IMR-90 (cell line): ENCODE measurements around the gene SPPL2B. TPM values are rescaled to one million over a fixed set of nuclear protein-coding genes. Genes with fewer than 3 reads are reported as not detected.

Experiments
- ATAC-seq: fragments of 200-7000 bp; cut with Tn5 transposase; 2 replicates; pipeline ENCODE4 v1.9.1; 2020; ENCODE audit warnings: low read depth, mild to moderate bottlenecking, moderate library complexity
- BruUV-seq: library from RNA; stranded (reverse); fragments of 400-500 nt; replicated peaks from 2 replicates; lab custom pipeline; 2021; lab: Mats Ljungman, UMichigan
- CTCF ChIA-PET: fragments of 300-600 bp; formaldehyde crosslinking; extraction: SDS; loops from one replicate; lab custom pipeline; 2021; ENCODE audit warnings: antibody characterized with exemption; lab: Yijun Ruan, JAX
- POLR2A ChIA-PET: fragments of 300-600 bp; sonication (Branson Sonifier 250); formaldehyde crosslinking; loops from one replicate; lab custom pipeline; 2022; ENCODE audit warnings: antibody characterized with exemption; ENCODE audit not compliant: unreplicated experiment; lab: Charles Lee
- DNase-seq: peaks from one replicate; pipeline ENCODE4 v3.0.0; 2013
- H2AFZ ChIP-seq: replicated peaks from 2 replicates; pipeline ENCODE3; 2013; ENCODE audit warnings: low read length, mild to moderate bottlenecking; ENCODE audit not compliant: poor library complexity
- H2AK5ac ChIP-seq: 2 replicates; pipeline ENCODE4 v1.6.1; 2013; ENCODE audit warnings: low read depth, low read length, inconsistent platforms
- H2AK9ac ChIP-seq: replicated peaks from 2 replicates; pipeline ENCODE3; 2013; ENCODE audit warnings: mild to moderate bottlenecking, low read depth, low read length, moderate library complexity; ENCODE audit not compliant: poor library complexity
- H2BK120ac ChIP-seq: 2 replicates; pipeline ENCODE4 v1.6.1; 2013; ENCODE audit warnings: low read depth, low read length, inconsistent platforms
- H2BK15ac ChIP-seq: 3 replicates; pipeline ENCODE4 v1.6.1; 2013; ENCODE audit warnings: low read depth, low read length, inconsistent platforms
- H2BK20ac ChIP-seq: 2 replicates; pipeline ENCODE4 v1.6.1; 2013; ENCODE audit warnings: low read depth, mild to moderate bottlenecking, inconsistent platforms, low read length, moderate library complexity
- H2BK5ac ChIP-seq: 2 replicates; pipeline ENCODE4 v1.6.1; 2013; ENCODE audit warnings: mild to moderate bottlenecking, low read depth, low read length, inconsistent platforms; ENCODE audit not compliant: poor library complexity, severe bottlenecking
- H3K14ac ChIP-seq: replicated peaks from 2 replicates; pipeline ENCODE4 v1.6.1; 2013; ENCODE audit warnings: low read depth, low read length, inconsistent platforms
- H3K18ac ChIP-seq: 2 replicates; pipeline ENCODE4 v1.6.1; 2013; ENCODE audit warnings: low read depth, low read length, control low read depth
- H3K23ac ChIP-seq: 2 replicates; pipeline ENCODE4 v1.6.1; 2013; ENCODE audit warnings: low read depth, low read length, inconsistent platforms
- H3K27ac ChIP-seq: 2 replicates; pipeline ENCODE4 v1.5.1; 2013; ENCODE audit warnings: mild to moderate bottlenecking, control low read depth, low read length; ENCODE audit not compliant: insufficient read depth
- H3K27me3 ChIP-seq: 2 replicates; pipeline ENCODE4 v1.6.1; 2013; ENCODE audit warnings: low read length; ENCODE audit not compliant: control insufficient read depth, insufficient read depth
- H3K36me3 ChIP-seq: 2 replicates; pipeline ENCODE4 v1.6.1; 2013; ENCODE audit warnings: low read length, mixed read lengths; ENCODE audit not compliant: control insufficient read depth, insufficient read depth
- H3K4ac ChIP-seq: 2 replicates; pipeline ENCODE4 v1.6.1; 2013; ENCODE audit warnings: low read depth, low read length, inconsistent platforms
- H3K4me1 ChIP-seq: 2 replicates; pipeline ENCODE4 v1.6.1; 2013; ENCODE audit warnings: low read length, mixed read lengths; ENCODE audit not compliant: control insufficient read depth, insufficient read depth
- H3K4me2 ChIP-seq: 2 replicates; pipeline ENCODE4 v1.6.1; 2013; ENCODE audit warnings: low read depth, mild to moderate bottlenecking, control low read depth, low read length, moderate library complexity
- H3K4me3 ChIP-seq: 2 replicates; pipeline ENCODE4 v1.5.1; 2013; ENCODE audit warnings: low read depth, mild to moderate bottlenecking, control low read depth, low read length, moderate library complexity; ENCODE audit not compliant: insufficient read depth
- H3K56ac ChIP-seq: 2 replicates; pipeline ENCODE4 v1.6.1; 2013; ENCODE audit warnings: low read length, inconsistent platforms; ENCODE audit not compliant: insufficient read depth; ENCODE audit errors: extremely low read depth
- H3K79me1 ChIP-seq, 2 experiments: 2 replicates each; pipeline ENCODE4 v1.6.1; 2013; ENCODE audit warnings: low read length in 2 of 2, inconsistent platforms in 1 of 2, low read depth in 1 of 2
- H3K9ac ChIP-seq: 2 replicates; pipeline ENCODE4 v1.6.1; 2013; ENCODE audit warnings: low read depth, low read length, control low read depth
- H3K9me1 ChIP-seq: 2 replicates; pipeline ENCODE4 v1.6.1; 2013; ENCODE audit warnings: low read length, inconsistent platforms; ENCODE audit not compliant: insufficient read depth
- H3K9me3 ChIP-seq: 2 replicates; pipeline ENCODE4 v1.6.1; 2013; ENCODE audit warnings: low read length; ENCODE audit not compliant: control insufficient read depth, insufficient read depth
- H4K20me1 ChIP-seq: 2 replicates; pipeline ENCODE4 v1.6.1; 2013; ENCODE audit warnings: low read length, inconsistent platforms; ENCODE audit not compliant: insufficient read depth
- H4K5ac ChIP-seq: 2 replicates; pipeline ENCODE4 v1.6.1; 2013; ENCODE audit warnings: mild to moderate bottlenecking, low read depth, low read length, control low read depth
- H4K8ac ChIP-seq, 2 experiments: 2 replicates each; pipeline ENCODE4 v1.6.1; 2013; ENCODE audit warnings: low read depth in 2 of 2, low read length in 2 of 2, control low read depth in 1 of 2, inconsistent platforms in 1 of 2
- H4K91ac ChIP-seq: 2 replicates; pipeline ENCODE4 v1.6.1; 2013; ENCODE audit warnings: low read depth, low read length, inconsistent platforms; ENCODE audit not compliant: insufficient read depth
- CHD1 ChIP-seq: IDR thresholded peaks from 2 replicates; pipeline ENCODE4 v1.6.1; 2012; ENCODE audit warnings: low read depth, low read length, improper control_type of control experiment
- MAFK ChIP-seq: IDR thresholded peaks from 2 replicates; pipeline ENCODE4 v1.6.1; 2012; ENCODE audit warnings: low read depth, low read length, improper control_type of control experiment
- RAD21 ChIP-seq: IDR thresholded peaks from 2 replicates; pipeline ENCODE4 v1.6.1; 2012; ENCODE audit warnings: low read length, improper control_type of control experiment
- RCOR1 ChIP-seq: IDR thresholded peaks from 2 replicates; pipeline ENCODE4 v1.6.1; 2012; ENCODE audit warnings: mild to moderate bottlenecking, low read length, improper control_type of control experiment; ENCODE audit not compliant: insufficient replicate concordance
- RFX5 ChIP-seq: IDR thresholded peaks from 2 replicates; pipeline ENCODE4 v1.8.0; 2012; ENCODE audit warnings: low read depth, mild to moderate bottlenecking, low read length, moderate library complexity
- WGBS, 2 experiments: methylation state at CpG; one replicate each; pipeline versions ENCODE4 v1.1.5 to v1.1.7; 2013; ENCODE audit warnings: missing lambda C conversion rate in 2 of 2; ENCODE audit not compliant: insufficient read length in 1 of 2; ENCODE audit errors: extremely low coverage in 2 of 2; 5-methylcytosine and 5-hydroxymethylcytosine counted together
- dilution Hi-C: fragments of 300-500 bp; cut with HindIII; formaldehyde crosslinking; loops from one replicate; pipeline ENCODE4 v1.14.3; 2018; ENCODE audit warnings: low sequenced_read_pairs; ENCODE audit not compliant: unreplicated experiment
- in situ Hi-C: fragments of 300-500 bp; cut with MboI; formaldehyde crosslinking; loops from 3 replicates; pipeline ENCODE4 v1.14.3; 2019; ENCODE audit warnings: low sequenced_read_pairs, inconsistent platforms, mixed read lengths
- intact Hi-C: fragments of 100-400 bp; cut with micrococcal nuclease; formaldehyde crosslinking; loops from 2 replicates; pipeline ENCODE4 v1.10.0; 2022
- polyA plus RNA-seq, 3 experiments: library from polyadenylated mRNA; depleted of rRNA; stranded (reverse); fragments of >200 nt; gene quantifications; 2 replicates each; pipeline ENCODE4 v1.2.3, GENCODE V29; 2012; ENCODE audit warnings: low replicate concordance in 1 of 3
- total RNA-seq: library from RNA; depleted of rRNA; stranded (reverse); fragments of >200 nt; gene quantifications from 2 replicates; pipeline ENCODE4 v1.2.3, GENCODE V29; 2012
- TF ChIP-seq, protein P1 (sequence below): fragments of 150-350 bp; IDR thresholded peaks from 2 replicates; pipeline ENCODE4 v1.6.1; 2016; ENCODE audit warnings: low read depth, mild to moderate bottlenecking, low read length, moderate library complexity, borderline replicate concordance
- TF ChIP-seq, protein P2 (sequence below): fragments of 150-350 bp; IDR thresholded peaks from 2 replicates; pipeline ENCODE4 v1.6.1; 2017; ENCODE audit warnings: mild to moderate bottlenecking, antibody characterized with exemption, low read length, low read depth

SPPL2B gene
- total and polyA plus RNA-seq, 2 of the 4 experiments (the other 2 are of a cell fraction) = 3.4 to 45.7 TPM

DNA sequence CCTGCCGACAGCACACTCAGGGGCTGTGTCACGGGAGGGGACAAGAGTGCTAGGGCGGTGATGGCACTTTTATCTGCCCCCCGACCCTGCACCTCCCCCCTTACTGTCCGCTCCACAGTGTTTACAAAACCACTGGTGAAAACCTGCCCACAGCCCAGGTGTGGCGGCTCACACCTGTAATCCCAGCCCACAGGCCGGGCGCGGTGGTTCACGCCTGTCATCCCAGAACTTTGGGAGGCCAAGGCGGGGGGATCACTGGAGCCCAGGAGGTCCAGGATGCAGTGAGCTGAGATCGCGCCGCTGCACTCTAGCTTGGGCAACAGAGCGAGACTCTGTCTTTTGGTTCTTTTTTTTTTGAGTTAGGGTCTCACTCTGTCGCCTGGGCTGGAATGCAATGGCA lies 32.3 kb upstream of the SPPL2B start:
- Histone ChIP-seq H2AFZ (no peak overlapping the region), H3K27me3 (peaks cover 22% of the 10 kb centered on the region), H3K4me2 (no peak overlapping the region), H3K4me3 (no peak overlapping the region), H3K18ac (no peak overlapping the region), H3K23ac (no peak overlapping the region), H4K91ac (no peak overlapping the region), H2BK5ac (no peak overlapping the region), H4K8ac (no peak overlapping the region), H2BK15ac (no peak overlapping the region), H3K9me3 (no peaks in the 10 kb centered on the region), H3K27ac (no peak overlapping the region), H3K9me1 (no peaks in the 10 kb centered on the region), H3K56ac (no peak overlapping the region), H2AK9ac (no peak overlapping the region), H3K36me3 (no peaks in the 10 kb centered on the region), H4K20me1 (peaks cover 2% of the 10 kb centered on the region; the same call in 1 of the 2 replicates), H4K5ac (no peak overlapping the region), H3K14ac (no peak overlapping the region), H3K4me1 (peaks cover 1% of the 10 kb centered on the region), H3K4ac (no peak overlapping the region), H2BK120ac (no peak overlapping the region), H3K79me1 (no peaks in the 10 kb centered on the region), H2BK20ac (no peak overlapping the region), H2AK5ac (no peak overlapping the region), H3K9ac (no peak overlapping the region)
- 85% methylated on average over 5 of the region's 16 CpGs; no CpG with 5 or more reads in 1 of the 2 experiments for WGBS, 2 experiments
- CTCF ChIA-PET = interaction anchor here (0.9 to 1.2 kb wide), 2 partner anchors 19 to 96 kb away, joined by 3 to 5 read pairs; no protein-coding TSS in a partner anchor
- TF ChIP-seq CHD1 (no peak), RCOR1 (no peak), RAD21 (no peak), MAFK (no peak), RFX5 (no peak)
- TF ChIP-seq, protein P1, sequence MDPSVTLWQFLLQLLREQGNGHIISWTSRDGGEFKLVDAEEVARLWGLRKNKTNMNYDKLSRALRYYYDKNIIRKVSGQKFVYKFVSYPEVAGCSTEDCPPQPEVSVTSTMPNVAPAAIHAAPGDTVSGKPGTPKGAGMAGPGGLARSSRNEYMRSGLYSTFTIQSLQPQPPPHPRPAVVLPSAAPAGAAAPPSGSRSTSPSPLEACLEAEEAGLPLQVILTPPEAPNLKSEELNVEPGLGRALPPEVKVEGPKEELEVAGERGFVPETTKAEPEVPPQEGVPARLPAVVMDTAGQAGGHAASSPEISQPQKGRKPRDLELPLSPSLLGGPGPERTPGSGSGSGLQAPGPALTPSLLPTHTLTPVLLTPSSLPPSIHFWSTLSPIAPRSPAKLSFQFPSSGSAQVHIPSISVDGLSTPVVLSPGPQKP = no peak
- TF ChIP-seq, protein P2, sequence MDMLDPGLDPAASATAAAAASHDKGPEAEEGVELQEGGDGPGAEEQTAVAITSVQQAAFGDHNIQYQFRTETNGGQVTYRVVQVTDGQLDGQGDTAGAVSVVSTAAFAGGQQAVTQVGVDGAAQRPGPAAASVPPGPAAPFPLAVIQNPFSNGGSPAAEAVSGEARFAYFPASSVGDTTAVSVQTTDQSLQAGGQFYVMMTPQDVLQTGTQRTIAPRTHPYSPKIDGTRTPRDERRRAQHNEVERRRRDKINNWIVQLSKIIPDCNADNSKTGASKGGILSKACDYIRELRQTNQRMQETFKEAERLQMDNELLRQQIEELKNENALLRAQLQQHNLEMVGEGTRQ = no peak
- POLR2A ChIA-PET = no interaction called here
- dilution Hi-C loops (no loop called here), in situ Hi-C loops (no loop called here), intact Hi-C loops (no loop called here)
- BruUV-seq = no TSS peak
- DNase-seq (no peak), ATAC-seq (no peak)
